HepG2 (cell line): ENCODE data around the gene PSMB10. TPM values are rescaled to one million over a fixed set of nuclear protein-coding genes. Genes with fewer than 3 reads are reported as not detected.
A peak's percentile ranks its signal among the peaks of the same experiment; 100 is the strongest.

Experiments used
- ARID4A ChIP-seq: sonication (generic); formaldehyde crosslinking; IDR thresholded peaks from 2 replicates; pipeline ENCODE4 v1.5.0; 2020; ENCODE audit warnings: mild to moderate bottlenecking, missing genetic modification reagents, borderline replicate concordance
- ESRRA ChIP-seq: sonication (generic); formaldehyde crosslinking; IDR thresholded peaks from 2 replicates; pipeline ENCODE4 v1.5.1; 2020; ENCODE audit warnings: mild to moderate bottlenecking, low read depth, missing genetic modification reagents
- EZH2 ChIP-seq: conservative IDR thresholded peaks from 2 replicates; pipeline ENCODE4 v1.6.1; 2012; ENCODE audit warnings: mild to moderate bottlenecking, low read depth, low read length, moderate library complexity
- FUBP1 ChIP-seq: sonication (generic); formaldehyde crosslinking; IDR thresholded peaks from 2 replicates; pipeline ENCODE4 v1.5.1; 2020; ENCODE audit warnings: missing genetic modification reagents, mild to moderate bottlenecking, borderline replicate concordance
- GLMP ChIP-seq: sonication (generic); formaldehyde crosslinking; IDR thresholded peaks from 2 replicates; pipeline ENCODE4 v1.9.0; 2021; ENCODE audit warnings: missing genetic modification reagents, mild to moderate bottlenecking, borderline replicate concordance
- KLF16 ChIP-seq, 2 experiments: sonication (generic) in 1 of 2; formaldehyde crosslinking in 1 of 2; IDR thresholded peaks; 2 replicates each; pipeline versions ENCODE4 v1.6.1 to v1.8.0; 2016 to 2023; ENCODE audit warnings: missing genetic modification reagents in 2 of 2, missing compliant biosample characterization in 1 of 2
- MAFF ChIP-seq: IDR thresholded peaks from 2 replicates; pipeline ENCODE4 v1.6.1; 2011; ENCODE audit warnings: low read depth, low read length, improper control_type of control experiment
- SOX13 ChIP-seq, 3 experiments: fragments of 450-650 bp in 1 of 3; sonication (generic) in 1 of 3; formaldehyde crosslinking in 1 of 3; IDR thresholded peaks in 2 of 3; conservative IDR thresholded peaks in 1 of 3; 2 replicates each; pipeline versions ENCODE4 v1.5.0 to v1.6.1; 2016 to 2020; ENCODE audit warnings: antibody characterized with exemption in 1 of 3, mild to moderate bottlenecking in 1 of 3, missing compliant biosample characterization in 1 of 3, missing genetic modification reagents in 1 of 3, moderate library complexity in 1 of 3
- SRY ChIP-seq: sonication (generic); formaldehyde crosslinking; IDR thresholded peaks from 2 replicates; pipeline ENCODE4 v1.8.0; 2022; ENCODE audit warnings: mild to moderate bottlenecking, missing genetic modification reagents
- ZC3H13 ChIP-seq: sonication (generic); formaldehyde crosslinking; IDR thresholded peaks from 2 replicates; pipeline ENCODE4 v1.8.1; 2023; ENCODE audit warnings: mild to moderate bottlenecking, missing genetic modification reagents, moderate library complexity
- ZNF615 ChIP-seq: sonication (generic); formaldehyde crosslinking; IDR thresholded peaks from 2 replicates; pipeline ENCODE4 v1.5.0; 2020; ENCODE audit warnings: mild to moderate bottlenecking, missing genetic modification reagents, borderline replicate concordance
- ZXDC ChIP-seq: sonication (generic); formaldehyde crosslinking; IDR thresholded peaks from 2 replicates; pipeline ENCODE4 v1.5.0; 2020; ENCODE audit warnings: mild to moderate bottlenecking, missing genetic modification reagents
- polyA plus RNA-seq, 8 experiments: library from polyadenylated mRNA; depleted of rRNA in 3 of 8; stranded (reverse) in 7 of 8; unstranded in 1 of 8; fragments of >200 nt; fragmentation: Illumina TruSeq in 4 of 8; extraction: Trizol in 4 of 8; gene quantifications; 2 replicates each; pipeline versions ENCODE4 v1.2.1 to v1.2.3, GENCODE V29; 2011 to 2016; ENCODE audit warnings: low read depth in 4 of 8, missing spikeins in 1 of 8, mixed read lengths in 1 of 8; ENCODE audit not compliant: insufficient read depth in 1 of 8
- total RNA-seq, 5 experiments: library from RNA; depleted of rRNA; stranded (reverse); fragments of >200 nt; fragmentation: Illumina TruSeq; extraction: Trizol; gene quantifications; 2 replicates each; pipeline ENCODE4 v1.2.3, GENCODE V29; 2016; ENCODE audit warnings: low read depth in 1 of 5
- TF ChIP-seq, protein P1 (sequence below): sonication (generic); formaldehyde crosslinking; IDR thresholded peaks from 2 replicates; pipeline ENCODE4 v1.4.0; 2020; ENCODE audit warnings: missing genetic modification reagents

Gene PSMB10
- total and polyA plus RNA-seq, 2 of the 13 experiments (the other 11 are each of a cell fraction or from before 2014, with no cell fraction given) = 12.7 to 65.9 TPM

DNA sequence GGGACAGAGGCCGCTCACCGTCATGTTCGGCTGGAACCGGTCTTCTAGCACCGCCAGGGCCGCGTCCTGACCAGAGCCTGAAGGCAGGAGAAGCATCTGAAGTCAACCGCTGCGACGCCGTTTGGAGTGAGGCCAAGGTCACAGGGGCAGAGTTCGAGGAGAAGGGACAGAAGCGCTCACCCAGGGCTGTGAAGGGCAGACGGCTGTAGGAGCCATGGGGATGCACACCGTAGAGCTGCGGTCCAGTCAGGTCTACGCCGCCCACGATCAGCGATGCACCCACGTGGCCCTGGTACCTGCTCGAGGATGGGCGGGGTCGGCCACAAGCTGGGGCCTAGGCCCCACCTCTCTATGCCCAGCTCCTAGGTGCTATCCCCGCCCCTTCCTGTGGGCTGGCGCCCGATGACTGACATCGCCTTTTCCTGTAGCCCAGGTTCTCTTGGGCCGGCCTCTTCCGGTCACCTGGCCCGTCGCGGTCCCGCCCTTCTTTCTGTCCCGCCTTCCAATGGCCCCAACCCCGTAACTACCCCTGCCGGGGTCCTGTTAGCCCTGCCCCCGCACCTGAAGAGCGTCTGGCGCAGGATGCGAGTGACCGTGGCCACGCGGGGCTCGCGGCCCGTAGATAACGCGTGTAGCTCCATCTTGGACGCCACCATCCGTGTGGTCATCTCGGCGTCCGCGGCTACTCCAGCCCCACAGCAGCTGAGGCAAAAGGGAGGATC lies 1.1 kb downstream of the PSMB10 start (continued):
- peak; percentile 94; the same call in 1 of the 2 replicates for TF ChIP-seq ARID4A (CRISPR knock-in tag)
- TF ChIP-seq KLF16 (CRISPR knock-in tag; IDR thresholded peaks at IDR 0.05) = peak in 1 of 2 experiments; percentile 91; a peak in 3 of 4 replicates
- TF ChIP-seq MAFF = no peak
- TF ChIP-seq ZNF615 (CRISPR knock-in tag) = no peak; the same call in 1 of the 2 replicates
- no peak for TF ChIP-seq EZH2
- TF ChIP-seq SRY (CRISPR knock-in tag) = peak; percentile 85
- TF ChIP-seq ZC3H13 (CRISPR knock-in tag) = peak; percentile 97
- peak; percentile 85 for TF ChIP-seq ZXDC (CRISPR knock-in tag)
- TF ChIP-seq ESRRA (CRISPR knock-in tag) = peak; percentile 96
- TF ChIP-seq GLMP = no peak
- peak; percentile 67; the same call in 1 of the 2 replicates for TF ChIP-seq FUBP1 (CRISPR knock-in tag)
- TF ChIP-seq, protein P1, sequence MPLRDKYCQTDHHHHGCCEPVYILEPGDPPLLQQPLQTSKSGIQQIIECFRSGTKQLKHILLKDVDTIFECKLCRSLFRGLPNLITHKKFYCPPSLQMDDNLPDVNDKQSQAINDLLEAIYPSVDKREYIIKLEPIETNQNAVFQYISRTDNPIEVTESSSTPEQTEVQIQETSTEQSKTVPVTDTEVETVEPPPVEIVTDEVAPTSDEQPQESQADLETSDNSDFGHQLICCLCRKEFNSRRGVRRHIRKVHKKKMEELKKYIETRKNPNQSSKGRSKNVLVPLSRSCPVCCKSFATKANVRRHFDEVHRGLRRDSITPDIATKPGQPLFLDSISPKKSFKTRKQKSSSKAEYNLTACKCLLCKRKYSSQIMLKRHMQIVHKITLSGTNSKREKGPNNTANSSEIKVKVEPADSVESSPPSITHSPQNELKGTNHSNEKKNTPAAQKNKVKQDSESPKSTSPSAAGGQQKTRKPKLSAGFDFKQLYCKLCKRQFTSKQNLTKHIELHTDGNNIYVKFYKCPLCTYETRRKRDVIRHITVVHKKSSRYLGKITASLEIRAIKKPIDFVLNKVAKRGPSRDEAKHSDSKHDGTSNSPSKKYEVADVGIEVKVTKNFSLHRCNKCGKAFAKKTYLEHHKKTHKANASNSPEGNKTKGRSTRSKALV (CRISPR knock-in tag) = 0 out of 2 replicates have a peak, but pooled peaks have one; percentile 78
- no peak for TF ChIP-seq SOX13 (IDR thresholded peaks at IDR 0.05)
- TF ChIP-seq SOX13 (CRISPR knock-in tag; conservative IDR thresholded peaks at IDR 0.05 in 1 of 2, IDR thresholded peaks at IDR 0.05 in 1 of 2) = 0 out of 4 replicates have a peak, but pooled peaks of 1 of the 2 experiments have one; percentile 9
